HT-29 (cell line): ENCODE results near the gene LMCD1. TPM values are rescaled to one million over a fixed set of nuclear protein-coding genes. Genes with fewer than 3 reads are reported as not detected.
A peak's percentile ranks its signal among the peaks of the same experiment; 100 is the strongest.

Experiments used
- DNase-seq: peaks from one replicate; pipeline ENCODE4 v3.0.0-alpha.2; 2015; ENCODE audit warnings: low spot score
- total RNA-seq: library from RNA; depleted of rRNA; stranded (reverse); fragments of >200 nt; shearing (Covaris generic); gene quantifications from 2 replicates; pipeline ENCODE4 v1.2.3, GENCODE V29; 2014

Gene LMCD1
- total RNA-seq, 1 experiment from 2014 or later = 7.5 TPM

GRCh38 chr3:8505621-8506020 is 4.0 kb downstream of the LMCD1 start:
- peak; percentile 31 for DNase-seq

GRCh38 chr3:8506571-8507061 is 5.0 kb downstream of the LMCD1 start:
- DNase-seq = no peak

- no peak for DNase-seq
Measured at GRCh38 chr3:8507496-8507895, 5.9 kb downstream of the LMCD1 start.

GRCh38 chr3:8509961-8510360 is 8.3 kb downstream of the LMCD1 start:
- no peak for DNase-seq

- DNase-seq = no peak
Measured at GRCh38 chr3:8512234-8512633, 10.6 kb downstream of the LMCD1 start.

- DNase-seq = no peak
Measured at GRCh38 chr3:8516047-8516661, 14.5 kb downstream of the LMCD1 start.

GRCh38 chr3:8516783-8517182 is 15.2 kb downstream of the LMCD1 start:
- DNase-seq = no peak

GRCh38 chr3:8517487-8517886 is 15.9 kb downstream of the LMCD1 start:
- no peak for DNase-seq

- no peak for DNase-seq
Measured at GRCh38 chr3:8518138-8518537, 16.5 kb downstream of the LMCD1 start.

GRCh38 chr3:8519156-8519555 is 17.5 kb downstream of the LMCD1 start:
- DNase-seq = no peak

GRCh38 chr3:8519774-8520448 is 18.3 kb downstream of the LMCD1 start:
- DNase-seq = no peak

- no peak for DNase-seq
Measured at GRCh38 chr3:8520816-8521403, 19.3 kb downstream of the LMCD1 start.

- DNase-seq = no peak
Measured at GRCh38 chr3:8523041-8523440, 21.4 kb downstream of the LMCD1 start.

GRCh38 chr3:8524249-8524648 is 22.6 kb downstream of the LMCD1 start:
- no peak for DNase-seq

- no peak for DNase-seq
Measured at GRCh38 chr3:8524656-8525399, 23.2 kb downstream of the LMCD1 start.

GRCh38 chr3:8525893-8526292 is 24.3 kb downstream of the LMCD1 start:
- DNase-seq = no peak

- no peak for DNase-seq
Measured at GRCh38 chr3:8529181-8529637, 27.6 kb downstream of the LMCD1 start.

GRCh38 chr3:8529738-8530525 is 28.3 kb downstream of the LMCD1 start:
- no peak for DNase-seq

- no peak for DNase-seq
Measured at GRCh38 chr3:8530581-8530980, 29.0 kb downstream of the LMCD1 start.

- DNase-seq = no peak
Measured at GRCh38 chr3:8532251-8532871, 30.7 kb downstream of the LMCD1 start.
